ENCODE data around the gene PTPN7.
"Not testable (repeated sequence)": the region's sequence is repeated elsewhere in the genome, so short reads cannot be mapped to it uniquely, and the experiment has no call there.

The PTPN7 gene

DNA sequence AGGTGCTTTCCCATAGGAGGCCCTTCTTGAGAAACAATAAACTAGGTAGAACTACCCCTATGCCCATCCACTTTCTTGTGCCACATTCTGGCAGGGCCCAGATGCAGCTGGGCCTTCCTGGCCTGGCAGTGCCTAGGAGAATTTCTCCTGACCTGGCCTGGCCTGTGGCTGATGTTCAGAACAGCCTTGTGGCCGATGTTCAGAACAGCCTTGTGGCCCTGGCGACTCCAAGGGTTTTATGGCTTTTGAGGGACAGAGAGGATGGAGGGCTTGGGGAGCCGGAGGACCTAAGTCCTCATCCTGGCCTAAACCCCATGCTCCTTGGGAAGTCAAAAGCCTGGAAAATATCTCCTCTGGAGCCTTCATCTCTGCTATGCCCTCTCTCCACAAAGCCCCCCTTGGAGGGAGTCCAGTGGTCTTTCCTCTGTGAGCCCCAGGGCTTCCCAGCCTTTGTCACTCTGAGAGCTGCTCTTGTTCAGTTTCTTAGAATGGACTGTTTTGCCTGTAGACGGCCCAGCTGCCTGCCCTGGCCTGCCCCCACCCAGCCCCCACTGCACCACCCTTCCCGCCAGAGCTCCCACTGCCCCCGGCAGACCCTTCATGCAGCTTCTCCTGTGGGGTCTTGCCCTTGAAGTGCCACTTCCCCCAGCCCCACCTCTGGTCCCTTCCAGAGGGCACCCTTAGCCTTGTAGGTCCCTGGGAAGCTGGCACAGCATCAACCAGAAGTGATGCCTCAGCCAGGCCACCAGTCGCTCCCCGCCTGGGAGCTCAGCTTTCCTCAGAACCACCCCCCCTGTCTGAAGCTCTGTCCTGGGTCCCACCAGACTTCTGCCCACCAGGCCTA, 30.7 kb downstream of the PTPN7 start:
- DNase-seq = no peak

DNA sequence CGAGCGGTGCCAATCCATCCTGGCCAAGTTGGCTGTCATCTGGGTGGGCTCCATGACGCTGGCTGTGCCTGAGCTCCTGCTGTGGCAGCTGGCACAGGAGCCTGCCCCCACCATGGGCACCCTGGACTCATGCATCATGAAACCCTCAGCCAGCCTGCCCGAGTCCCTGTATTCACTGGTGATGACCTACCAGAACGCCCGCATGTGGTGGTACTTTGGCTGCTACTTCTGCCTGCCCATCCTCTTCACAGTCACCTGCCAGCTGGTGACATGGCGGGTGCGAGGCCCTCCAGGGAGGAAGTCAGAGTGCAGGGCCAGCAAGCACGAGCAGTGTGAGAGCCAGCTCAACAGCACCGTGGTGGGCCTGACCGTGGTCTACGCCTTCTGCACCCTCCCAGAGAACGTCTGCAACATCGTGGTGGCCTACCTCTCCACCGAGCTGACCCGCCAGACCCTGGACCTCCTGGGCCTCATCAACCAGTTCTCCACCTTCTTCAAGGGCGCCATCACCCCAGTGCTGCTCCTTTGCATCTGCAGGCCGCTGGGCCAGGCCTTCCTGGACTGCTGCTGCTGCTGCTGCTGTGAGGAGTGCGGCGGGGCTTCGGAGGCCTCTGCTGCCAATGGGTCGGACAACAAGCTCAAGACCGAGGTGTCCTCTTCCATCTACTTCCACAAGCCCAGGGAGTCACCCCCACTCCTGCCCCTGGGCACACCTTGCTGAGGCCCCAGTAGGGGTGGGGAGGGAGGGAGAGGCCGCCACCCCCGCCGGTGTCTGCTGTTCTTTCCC, 32.4 kb downstream of the PTPN7 start:
- DNase-seq = no peak

GRCh38 chr1:202127061-202127460, 33.3 kb downstream of the PTPN7 start:
- no peak for DNase-seq

- no peak for DNase-seq
Measured at GRCh38 chr1:202126426-202126825, 34.0 kb downstream of the PTPN7 start.

- no peak for DNase-seq
Measured at GRCh38 chr1:202125611-202126010, 34.8 kb downstream of the PTPN7 start.

GRCh38 chr1:202124142-202124541, 36.3 kb downstream of the PTPN7 start:
- no peak for DNase-seq

GRCh38 chr1:202123336-202123813, 37.0 kb downstream of the PTPN7 start:
- no peak for DNase-seq

- no peak for DNase-seq
Measured at GRCh38 chr1:202122639-202123335, 37.6 kb downstream of the PTPN7 start, which contains the start of gene GPR37L1. Gene GPR37L1 (plus strand): TSS chr1:202122917. CDS start chr1:202122964, 47 bp downstream.

DNA sequence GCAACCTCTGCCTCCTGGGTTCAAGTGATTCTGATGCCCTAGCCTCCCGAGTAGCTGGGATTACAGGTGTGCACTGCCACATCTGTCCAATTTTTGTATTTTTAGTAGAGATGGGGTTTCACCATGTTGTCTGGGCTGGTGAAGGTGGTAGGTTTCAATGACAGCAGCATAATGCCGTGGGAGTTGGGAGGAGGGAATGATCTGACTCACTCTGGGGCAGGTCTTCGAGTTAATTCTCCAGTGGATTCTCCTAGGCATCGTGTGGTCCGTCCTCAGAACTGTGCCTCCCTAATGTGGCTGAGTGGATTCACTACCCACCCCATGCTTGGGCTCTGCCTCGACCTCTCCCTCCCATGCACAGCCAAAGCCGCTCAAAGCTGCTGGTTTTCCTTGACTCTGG, 39.4 kb downstream of the PTPN7 start:
- DNase-seq = no peak

- no peak for DNase-seq
Measured at GRCh38 chr1:202117898-202118371, 42.5 kb downstream of the PTPN7 start.

GRCh38 chr1:202116287-202116686, 44.1 kb downstream of the PTPN7 start:
- no peak for DNase-seq

DNA sequence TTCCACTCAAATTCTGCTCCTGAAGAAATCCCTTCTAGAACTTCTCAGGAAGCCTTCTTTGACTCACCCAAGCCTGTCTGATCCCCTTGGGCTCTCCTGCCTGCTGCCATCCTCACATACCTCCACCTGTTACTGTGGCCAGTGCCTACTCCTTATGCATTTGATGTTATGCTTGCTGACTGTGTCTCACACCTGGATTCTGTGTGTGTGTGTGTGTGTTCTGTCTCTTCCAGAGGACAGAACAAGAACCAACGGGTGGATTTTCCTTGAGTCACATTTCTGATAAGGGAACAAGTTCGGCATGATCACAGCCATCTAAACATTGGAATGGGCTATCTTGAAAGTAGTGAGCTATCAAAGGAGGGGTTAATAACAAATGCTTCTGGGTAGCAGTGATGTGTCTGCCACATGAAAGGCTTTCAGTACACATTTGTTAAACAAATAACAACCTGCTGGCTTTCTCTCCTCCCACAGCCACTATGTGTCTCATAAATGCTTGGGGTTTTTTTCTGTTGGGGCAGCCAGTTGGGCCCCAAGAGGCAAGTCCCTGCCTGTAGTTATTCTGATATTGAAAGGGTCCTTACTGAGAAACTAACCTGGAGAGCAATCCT, 46.6 kb downstream of the PTPN7 start:
- no peak for DNase-seq

DNA sequence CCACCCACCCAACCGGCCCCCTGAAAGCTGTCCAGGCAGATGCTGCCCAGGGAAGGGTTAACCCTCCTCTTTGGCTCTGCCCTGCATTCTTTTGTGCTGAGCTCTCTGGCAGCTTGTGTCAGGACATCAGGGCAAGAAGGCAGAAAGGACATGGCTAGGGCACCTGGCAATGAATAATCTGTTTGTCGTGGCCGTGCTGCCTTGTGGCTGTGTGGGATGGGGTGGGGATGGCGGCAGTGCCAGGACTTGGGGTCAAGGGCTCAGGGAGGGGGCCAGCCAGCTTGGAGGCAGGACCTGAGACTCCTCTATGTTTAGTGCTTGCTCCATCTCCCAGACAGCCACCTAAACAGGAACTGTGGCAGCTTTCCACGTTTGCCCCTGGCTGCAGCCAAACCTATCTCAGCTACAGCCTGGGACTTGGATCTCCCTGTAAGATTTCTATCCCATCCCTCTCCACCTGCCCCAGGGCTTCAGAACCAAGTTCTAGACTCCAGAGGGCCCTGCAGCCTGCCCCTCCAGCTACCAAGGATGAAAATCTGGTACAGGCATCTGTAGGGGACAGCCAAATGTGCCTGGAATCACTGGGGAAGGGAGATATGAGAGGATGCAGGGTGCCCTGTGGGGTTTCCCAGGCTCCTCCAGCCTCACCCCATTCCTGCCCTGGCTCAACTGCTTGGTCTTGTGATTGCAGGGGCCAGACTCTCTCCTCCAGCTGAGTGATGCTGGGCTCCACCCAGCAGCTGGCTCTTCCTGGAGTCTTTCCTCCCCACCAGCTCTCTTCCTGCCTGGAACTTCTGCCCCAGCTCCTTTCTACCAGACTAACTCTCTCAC, 47.3 kb downstream of the PTPN7 start:
- DNase-seq = no peak

DNA sequence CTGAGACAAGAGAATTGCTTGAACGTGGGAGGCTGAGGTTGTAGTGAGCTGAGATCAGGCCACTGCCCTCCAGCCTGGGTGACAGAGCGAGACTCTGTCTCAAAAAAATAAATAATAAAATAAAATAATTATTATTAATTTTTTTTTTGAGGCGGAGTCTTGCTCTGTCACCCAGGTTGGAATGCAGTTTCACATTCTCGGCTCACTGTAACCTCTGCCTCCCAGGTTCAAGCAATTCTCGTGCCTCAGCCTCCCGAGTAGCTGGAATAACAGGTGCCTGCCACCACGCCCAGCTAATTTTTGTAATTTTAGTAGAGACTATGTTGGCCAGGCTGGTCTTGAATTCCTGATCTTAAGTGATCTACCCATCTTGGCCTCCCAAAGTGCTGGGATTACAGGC, 48.8 kb downstream of the PTPN7 start:
- DNase-seq = not testable (repeated sequence)

- no peak for DNase-seq
Measured at GRCh38 chr1:202110977-202111376, 49.4 kb downstream of the PTPN7 start.

DNA sequence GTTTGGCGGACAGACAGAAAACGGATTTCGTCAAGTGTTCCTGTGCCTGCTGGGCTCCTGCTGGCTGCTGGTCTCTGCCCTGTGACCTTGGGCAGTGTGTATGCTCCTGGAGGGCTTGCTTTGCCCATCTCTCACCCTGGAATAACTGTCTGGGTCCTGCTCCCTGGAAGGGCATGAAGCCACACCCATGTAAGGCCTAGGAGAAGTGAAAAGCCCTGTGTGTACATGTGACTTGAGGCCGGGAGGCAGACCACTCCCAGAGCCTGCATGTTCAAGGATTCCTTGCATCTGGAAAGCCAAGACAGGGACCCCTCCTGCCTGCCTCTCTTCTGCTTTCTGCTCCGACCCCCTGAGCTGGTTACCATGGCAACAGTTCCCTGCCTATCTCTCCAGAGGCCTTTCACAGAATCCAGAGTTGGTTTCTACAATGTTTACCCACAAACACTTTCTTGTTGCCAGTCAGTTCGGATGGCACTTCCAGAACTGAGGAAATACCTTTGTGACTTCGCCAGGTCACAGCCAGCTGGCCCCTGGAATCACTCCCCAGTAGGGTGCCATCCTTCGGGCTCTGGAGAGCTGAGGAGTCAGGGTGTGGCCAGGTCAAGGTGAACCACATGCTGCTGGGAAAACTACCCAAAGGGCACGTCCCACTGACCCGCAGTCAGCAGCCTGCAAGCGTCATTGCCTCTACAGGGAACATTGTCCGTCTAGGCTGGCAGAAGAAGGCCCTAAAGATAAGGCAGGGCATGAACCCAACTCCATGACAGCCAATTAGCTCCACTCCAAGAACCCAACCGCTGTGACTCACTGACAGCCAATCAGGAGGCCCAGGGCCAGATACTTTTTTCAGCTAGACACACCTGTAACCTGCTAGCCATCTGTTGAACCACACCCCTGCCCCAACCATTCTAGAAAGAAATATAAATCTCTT, 52.3 kb downstream of the PTPN7 start:
- no peak for DNase-seq

DNA sequence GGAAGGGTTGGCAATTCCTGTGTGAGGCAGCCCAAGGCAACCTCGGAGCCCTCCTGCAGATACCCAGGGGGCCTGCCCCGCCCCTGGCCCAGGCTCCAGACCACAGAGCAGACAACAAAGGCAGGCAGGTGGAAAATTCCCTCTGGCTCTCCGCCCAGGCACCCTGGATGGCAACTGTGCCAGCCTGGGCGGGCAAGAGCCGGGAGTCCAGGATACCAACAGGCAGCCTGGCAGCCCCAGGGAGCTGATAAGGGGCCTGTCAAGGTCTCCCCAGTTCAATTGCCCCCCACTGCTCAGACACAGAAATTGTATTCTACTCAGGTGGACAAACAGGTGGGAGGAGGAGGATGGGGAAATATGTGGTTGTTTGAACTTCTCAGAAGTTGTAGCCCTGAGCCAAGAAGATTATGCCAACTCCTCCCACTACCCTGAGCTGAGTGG, 53.1 kb downstream of the PTPN7 start:
- DNase-seq = no peak

- no peak for DNase-seq
Measured at GRCh38 chr1:202106340-202107254, 53.8 kb downstream of the PTPN7 start.
